Lower leg skin (tissue), 3 donors: ENCODE results near the gene SPPL3.

ENCODE experiments used
- CTCF ChIP-seq, 3 donors: fragments of 450-650 bp; IDR thresholded peaks; one replicate each; pipeline ENCODE4 v1.5.1; 2016; ENCODE audit warnings: antibody characterized with exemption in 3 of 3, mild to moderate bottlenecking in 3 of 3, moderate library complexity in 2 of 3
- POLR2A ChIP-seq, 2 donors: fragments of 450-650 bp; IDR thresholded peaks; one replicate each; pipeline ENCODE4 v1.6.1; 2016 to 2017; ENCODE audit warnings: antibody characterized with exemption in 2 of 2, mild to moderate bottlenecking in 1 of 2, moderate library complexity in 1 of 2

- TF ChIP-seq POLR2A (IDR thresholded peaks at IDR 0.05) (no peak), CTCF (IDR thresholded peaks at IDR 0.05) (no peak)
These were observed 152.8 kb downstream of the SPPL3 start for GRCh38 chr12:120751389-120751788.
